IMR-90 (cell line): Measurements from ENCODE around the gene TMBIM1.

Experiments
- CEBPB ChIP-seq: IDR thresholded peaks from 2 replicates; pipeline ENCODE4 v1.6.1; 2012; ENCODE audit warnings: low read depth, low read length, improper control_type of control experiment
- CHD1 ChIP-seq: IDR thresholded peaks from 2 replicates; pipeline ENCODE4 v1.6.1; 2012; ENCODE audit warnings: low read depth, low read length, improper control_type of control experiment
- CTCF ChIP-seq: conservative IDR thresholded peaks from 2 replicates; pipeline ENCODE4 v1.5.1; 2012; ENCODE audit warnings: mild to moderate bottlenecking, low read depth, low read length, improper control_type of control experiment
- NFE2L2 ChIP-seq: fragments of 150-350 bp; IDR thresholded peaks from 2 replicates; pipeline ENCODE4 v1.6.1; 2016; ENCODE audit warnings: low read depth, mild to moderate bottlenecking, low read length
- POLR2A ChIP-seq: IDR thresholded peaks from 2 replicates; pipeline ENCODE4 v1.6.1; 2012; ENCODE audit warnings: mild to moderate bottlenecking, low read depth, low read length
- RFX5 ChIP-seq: IDR thresholded peaks from 2 replicates; pipeline ENCODE4 v1.8.0; 2012; ENCODE audit warnings: low read depth, mild to moderate bottlenecking, low read length, moderate library complexity
- SMC3 ChIP-seq: fragments of 150-350 bp; IDR thresholded peaks from 2 replicates; pipeline ENCODE4 v1.6.1; 2016; ENCODE audit warnings: low read depth, mild to moderate bottlenecking, antibody characterized with exemption, low read length, moderate library complexity
- USF2 ChIP-seq: fragments of 150-350 bp; IDR thresholded peaks from 2 replicates; pipeline ENCODE4 v1.6.1; 2017; ENCODE audit warnings: mild to moderate bottlenecking, antibody characterized with exemption, low read length, low read depth

GRCh38 chr2:218271487-218271797, 20.9 kb downstream of the TMBIM1 start:
- no peak for TF ChIP-seq CTCF
- no peak for TF ChIP-seq NFE2L2
- no peak for TF ChIP-seq CEBPB
- no peak for TF ChIP-seq USF2
- TF ChIP-seq POLR2A = no peak
- TF ChIP-seq RFX5 = no peak
- no peak for TF ChIP-seq CHD1
- TF ChIP-seq SMC3 = no peak
